GM12878 (cell line): ENCODE data around the gene GTF2F2. TPM values are rescaled to one million over a fixed set of nuclear protein-coding genes. Genes with fewer than 3 reads are reported as not detected.

Source experiments
- ATAC-seq: fragments of 200-7000 bp; cut with Tn5 transposase; 3 replicates; pipeline ENCODE4 v1.9.1; 2020; ENCODE audit warnings: mild to moderate bottlenecking, moderate library complexity
- BruUV-seq: library from RNA; stranded (reverse); fragments of 400-500 nt; replicated peaks from 2 replicates; lab custom pipeline; 2021; lab: Mats Ljungman, UMichigan
- CTCF ChIA-PET: fragments of 300-600 bp; sonication (Branson Sonifier 250); formaldehyde crosslinking; extraction: SDS; loops from one replicate; lab custom pipeline; 2021; ENCODE audit warnings: inconsistent platforms; lab: Yijun Ruan, JAX
- POLR2A ChIA-PET: fragments of 350-600 bp; formaldehyde crosslinking; extraction: SDS; loops from one replicate; lab custom pipeline; 2021; ENCODE audit warnings: inconsistent platforms; lab: Charles Lee
- RAD21 ChIA-PET: fragments of 300-600 bp; sonication (Branson Sonifier 250); formaldehyde crosslinking; loops from one replicate; lab custom pipeline; 2023; ENCODE audit warnings: antibody characterized with exemption; ENCODE audit not compliant: unreplicated experiment; lab: Charles Lee
- SMC1A ChIA-PET: fragments of 300-600 bp; sonication (Branson Sonifier 250); formaldehyde crosslinking; loops from one replicate; lab custom pipeline; 2023; ENCODE audit not compliant: unreplicated experiment, uncharacterized antibody; lab: Charles Lee
- DNase-seq: peaks from one replicate; pipeline ENCODE4 v3.0.0-alpha.2; 2011; ENCODE audit warnings: low read depth, low spot score
- FAIRE-seq: peaks from 3 replicates; lab custom pipeline; 2011; peaks lifted over from hg19 to GRCh38; lab: Jason Lieb, UNC
- H2AFZ ChIP-seq: 2 replicates; pipeline ENCODE4 v1.6.0; 2011; ENCODE audit warnings: low read depth, low read length, control low read depth; ENCODE audit not compliant: control insufficient read depth
- H3K27ac ChIP-seq: 2 replicates; pipeline ENCODE4 v1.5.1; 2011; ENCODE audit warnings: control low read depth; ENCODE audit not compliant: control insufficient read depth, insufficient read depth
- H3K27me3 ChIP-seq, 2 experiments: replicated peaks in 1 of 2; 2 replicates each; pipeline versions ENCODE4 v1.6.0 to v1.6.1; 2011; ENCODE audit warnings: low read length in 1 of 2; ENCODE audit not compliant: control insufficient read depth in 2 of 2, insufficient read depth in 2 of 2
- H3K36me3 ChIP-seq, 2 experiments: 2 replicates each; pipeline ENCODE4 v1.5.1; 2011; ENCODE audit warnings: low read length in 1 of 2; ENCODE audit not compliant: control insufficient read depth in 2 of 2, insufficient read depth in 2 of 2
- H3K4me1 ChIP-seq: 2 replicates; pipeline ENCODE4 v1.6.1; 2011; ENCODE audit warnings: mild to moderate bottlenecking, low read length, moderate library complexity, mixed read lengths; ENCODE audit not compliant: control insufficient read depth, insufficient read depth
- H3K4me2 ChIP-seq: 2 replicates; pipeline ENCODE4 v1.6.0; 2011; ENCODE audit warnings: control low read depth; ENCODE audit not compliant: control insufficient read depth, insufficient read depth
- H3K4me3 ChIP-seq: fragments of 200-600 bp; sonication (generic); 2 replicates; pipeline ENCODE4 v1.5.1; 2016
- H3K79me2 ChIP-seq: 2 replicates; pipeline ENCODE4 v1.6.0; 2011; ENCODE audit warnings: low read length; ENCODE audit not compliant: control insufficient read depth, insufficient read depth
- H3K9ac ChIP-seq: 2 replicates; pipeline ENCODE4 v1.8.0; 2011; ENCODE audit warnings: low read length, control low read depth, mixed read lengths; ENCODE audit not compliant: control insufficient read depth, insufficient read depth
- H3K9me3 ChIP-seq: replicated peaks from 3 replicates; pipeline ENCODE4 v1.5.1; 2011; ENCODE audit warnings: mild to moderate bottlenecking, low read length; ENCODE audit not compliant: control insufficient read depth, insufficient read depth
- H4K20me1 ChIP-seq: 2 replicates; pipeline ENCODE4 v1.6.0; 2011; ENCODE audit not compliant: control insufficient read depth, insufficient read depth
- CBX5 ChIP-seq: sonication (generic); IDR thresholded peaks from 2 replicates; pipeline ENCODE4 v1.6.1; 2016; ENCODE audit warnings: low read depth, moderate library complexity, mild to moderate bottlenecking, inconsistent platforms
- CHD1 ChIP-seq: IDR thresholded peaks from 2 replicates; pipeline ENCODE4 v1.6.1; 2012; ENCODE audit warnings: low read depth, low read length, improper control_type of control experiment
- GATAD2B ChIP-seq: fragments of 450-650 bp; conservative IDR thresholded peaks from 2 replicates; pipeline ENCODE4 v1.6.1; 2017; ENCODE audit warnings: low read depth, mild to moderate bottlenecking, moderate library complexity
- HDAC2 ChIP-seq: fragments of 200-600 bp; sonication (generic); IDR thresholded peaks from 2 replicates; pipeline ENCODE4 v1.6.1; 2017
- IKZF2 ChIP-seq, 2 experiments: fragments of 450-650 bp; IDR thresholded peaks; 2 replicates each; pipeline ENCODE4 v1.6.1; 2017; ENCODE audit warnings: mild to moderate bottlenecking in 2 of 2, moderate library complexity in 2 of 2
- JUND ChIP-seq: IDR thresholded peaks from 2 replicates; pipeline ENCODE4 v1.6.1; 2012; ENCODE audit warnings: low read depth, mild to moderate bottlenecking, low read length, improper control_type of control experiment, moderate library complexity
- NRF1 ChIP-seq: conservative IDR thresholded peaks from 2 replicates; pipeline ENCODE4 v1.6.1; 2011; ENCODE audit warnings: mild to moderate bottlenecking, low read depth, low read length, improper control_type of control experiment
- POLR2AphosphoS2 ChIP-seq: IDR thresholded peaks from 2 replicates; pipeline ENCODE4 v1.6.1; 2011; ENCODE audit warnings: low read depth, mild to moderate bottlenecking, low read length, improper control_type of control experiment, moderate library complexity
- POU2F2 ChIP-seq: IDR thresholded peaks from 3 replicates; pipeline ENCODE4 v1.6.1; 2011; ENCODE audit warnings: low read depth, mild to moderate bottlenecking, low read length, borderline replicate concordance
- RAD51 ChIP-seq: fragments of 450-650 bp; IDR thresholded peaks from 2 replicates; pipeline ENCODE4 v1.6.1; 2016; ENCODE audit warnings: moderate library complexity, mild to moderate bottlenecking, inconsistent platforms
- RB1 ChIP-seq: fragments of 450-650 bp; formaldehyde crosslinking; IDR thresholded peaks from 2 replicates; pipeline ENCODE4 v1.6.1; 2017; ENCODE audit warnings: mild to moderate bottlenecking, borderline replicate concordance
- RUNX3 ChIP-seq: IDR thresholded peaks from 2 replicates; pipeline ENCODE4 v1.6.1; 2012; ENCODE audit warnings: low read length, inconsistent platforms
- SIN3A ChIP-seq: IDR thresholded peaks from 2 replicates; pipeline ENCODE4 v1.6.1; 2012; ENCODE audit warnings: low read depth, low read length, improper control_type of control experiment
- SMAD5 ChIP-seq: IDR thresholded peaks from 2 replicates; pipeline ENCODE4 v1.6.1; 2016; ENCODE audit warnings: antibody characterized with exemption, low read depth
- SREBF1 ChIP-seq: IDR thresholded peaks from 2 replicates; pipeline ENCODE4 v1.6.1; 2012; ENCODE audit warnings: mild to moderate bottlenecking, low read length
- TBL1XR1 ChIP-seq: IDR thresholded peaks from 2 replicates; pipeline ENCODE4 v1.6.1; 2012; ENCODE audit warnings: low read depth, low read length, improper control_type of control experiment
- YY1 ChIP-seq: IDR thresholded peaks from 2 replicates; pipeline ENCODE4 v1.6.1; 2011; ENCODE audit warnings: low read depth, mild to moderate bottlenecking, low read length
- ZNF384 ChIP-seq: IDR thresholded peaks from 2 replicates; pipeline ENCODE4 v1.6.1; 2012; ENCODE audit warnings: low read depth, mild to moderate bottlenecking, low read length, improper control_type of control experiment, borderline replicate concordance
- WGBS: methylation state at CpG from one replicate; pipeline ENCODE4 v1.1.6; 2016; ENCODE audit warnings: low lambda C conversion rate; ENCODE audit not compliant: insufficient replicate concordance, insufficient coverage; ENCODE audit errors: missing lambda C conversion rate; 5-methylcytosine and 5-hydroxymethylcytosine counted together
- in situ Hi-C: fragments of 300-500 bp; cut with MboI; formaldehyde crosslinking; loops from 9 replicates; pipeline ENCODE4 v1.14.3; 2018; ENCODE audit warnings: mixed read lengths
- intact Hi-C: fragments of 100-400 bp; cut with micrococcal nuclease; formaldehyde crosslinking; loops from one replicate; pipeline ENCODE4 v1.14.2; 2022; ENCODE audit not compliant: unreplicated experiment
- polyA plus RNA-seq, 11 experiments: library from polyadenylated mRNA; depleted of rRNA in 4 of 11; unstranded in 6 of 11; stranded (reverse) in 5 of 11; fragments of >200 nt; fragmentation: Nextera tagmentation in 4 of 11; fragmentation: Illumina TruSeq in 1 of 11; extraction: Ambion mirVana in 4 of 11; extraction: Trizol in 1 of 11; gene quantifications; 1 replicate in 1 of 11; 2 replicates in 10 of 11; pipeline versions ENCODE4 v1.2.1 to v1.2.3, GENCODE V29; 2011 to 2016; ENCODE audit warnings: inconsistent platforms in 2 of 11, missing spikeins in 2 of 11, low read depth in 1 of 11
- total RNA-seq, 4 experiments: library from RNA; depleted of rRNA in 3 of 4; stranded (reverse); fragments of >200 nt in 3 of 4; fragmentation: Illumina TruSeq in 1 of 4; extraction: Trizol in 1 of 4; gene quantifications; 2 replicates each; pipeline versions ENCODE4 v1.2.1 to v1.2.3, GENCODE V29; 2013 to 2021
- TF ChIP-seq, protein P1 (sequence below): IDR thresholded peaks from 2 replicates; pipeline ENCODE4 v1.6.1; 2011; ENCODE audit warnings: mild to moderate bottlenecking, low read depth, low read length, moderate library complexity; ENCODE audit not compliant: insufficient replicate concordance
- TF ChIP-seq, protein P2 (sequence below): fragments of 450-650 bp; IDR thresholded peaks from 2 replicates; pipeline ENCODE4 v1.6.1; 2016; ENCODE audit warnings: mild to moderate bottlenecking

The GTF2F2 gene
- total and polyA plus RNA-seq, 10 of the 15 experiments (the other 5 are each of a cell fraction or from before 2014, with no cell fraction given), result 14.5 to 30.8 (median 22.6) TPM

DNA sequence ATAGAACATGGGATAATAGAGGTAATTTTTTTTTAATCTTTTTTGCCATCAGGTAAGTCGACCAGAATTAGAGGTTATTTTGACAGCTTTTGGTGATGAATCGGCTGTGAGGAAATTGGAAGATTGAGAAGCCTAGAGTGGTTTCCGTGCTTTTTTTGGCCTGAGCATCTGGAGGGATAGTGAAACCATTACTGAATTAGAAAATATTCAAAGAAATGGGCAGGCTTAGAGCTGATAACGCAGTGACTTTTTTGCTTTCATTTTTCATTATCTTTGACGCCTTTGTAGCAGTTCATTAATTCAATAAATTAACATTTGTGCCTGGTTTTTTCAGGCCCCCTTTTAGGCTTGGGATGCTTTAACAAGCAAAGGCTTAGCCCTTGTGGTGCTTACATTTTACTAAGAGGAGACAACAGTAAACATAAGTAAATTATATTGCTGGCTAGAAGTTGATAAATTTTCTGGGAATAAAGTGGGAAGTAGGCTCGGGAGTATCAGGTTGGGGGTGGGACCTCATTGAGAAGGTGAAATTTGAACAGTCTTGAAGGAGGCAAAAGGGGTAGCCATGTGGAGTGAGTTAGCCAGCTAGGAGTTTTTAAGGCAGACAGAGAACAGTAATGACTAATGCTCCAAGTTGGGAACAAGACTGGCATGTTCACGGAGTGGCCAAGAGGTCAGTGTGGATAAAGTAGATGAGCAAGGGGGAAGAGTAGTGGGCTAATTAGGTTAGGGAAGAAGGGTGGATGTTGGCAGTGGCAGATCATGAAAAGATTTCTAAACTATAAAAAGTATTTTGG is 36.5 kb downstream of the GTF2F2 start:
- WGBS, result 89% methylated on average over 7 of the region's 7 CpGs
- Histone ChIP-seq H3K27ac (no peak overlapping the region), H3K9me3 (peaks cover 4% of the 10 kb centered on the region; the same call in 2 of the 3 replicates), H3K9ac (no peak overlapping the region), H3K27me3 (no peaks in the 10 kb centered on the region), H2AFZ (no peak overlapping the region), H4K20me1 (no peaks in the 10 kb centered on the region), H3K4me1 (no peaks in the 10 kb centered on the region), H3K4me3 (no peak overlapping the region), H3K79me2 (no peaks in the 10 kb centered on the region), H3K36me3 (peaks cover 0 to 15% of the 10 kb centered on the region in 2 experiments; a peak in 3 of 4 replicates), H3K4me2 (no peak overlapping the region)
- ChIA-PET RAD21 (no interaction called here), POLR2A (no interaction called here), SMC1A (no interaction called here), CTCF (interaction anchor here (1.4 kb wide), 2 partner anchors 10 to 77 kb away, joined by 3 to 4 read pairs; no protein-coding TSS in a partner anchor)
- ATAC-seq (no peak), FAIRE-seq (no peak), DNase-seq (no peak)
- BruUV-seq, result TSS peak; percentile 15
- in situ Hi-C loops, result no loop called here
- intact Hi-C loops, result no loop called here
- TF ChIP-seq IKZF2 (IDR thresholded peaks at IDR 0.05), result no peak
- TF ChIP-seq, protein P1, sequence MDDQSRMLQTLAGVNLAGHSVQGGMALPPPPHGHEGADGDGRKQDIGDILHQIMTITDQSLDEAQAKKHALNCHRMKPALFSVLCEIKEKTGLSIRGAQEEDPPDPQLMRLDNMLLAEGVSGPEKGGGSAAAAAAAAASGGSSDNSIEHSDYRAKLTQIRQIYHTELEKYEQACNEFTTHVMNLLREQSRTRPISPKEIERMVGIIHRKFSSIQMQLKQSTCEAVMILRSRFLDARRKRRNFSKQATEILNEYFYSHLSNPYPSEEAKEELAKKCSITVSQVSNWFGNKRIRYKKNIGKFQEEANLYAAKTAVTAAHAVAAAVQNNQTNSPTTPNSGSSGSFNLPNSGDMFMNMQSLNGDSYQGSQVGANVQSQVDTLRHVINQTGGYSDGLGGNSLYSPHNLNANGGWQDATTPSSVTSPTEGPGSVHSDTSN, result no peak
- TF ChIP-seq YY1, result no peak
- no peak for TF ChIP-seq TBL1XR1
- TF ChIP-seq POU2F2, result no peak
- TF ChIP-seq POLR2AphosphoS2, result no peak
- no peak for TF ChIP-seq JUND
- no peak for TF ChIP-seq GATAD2B
- TF ChIP-seq HDAC2, result no peak
- TF ChIP-seq RUNX3, result no peak
- no peak for TF ChIP-seq SMAD5
- no peak for TF ChIP-seq RAD51
- TF ChIP-seq CHD1, result no peak
- TF ChIP-seq SIN3A, result no peak
- no peak for TF ChIP-seq ZNF384
- no peak for TF ChIP-seq NRF1
- no peak for TF ChIP-seq SREBF1
- TF ChIP-seq, protein P2, sequence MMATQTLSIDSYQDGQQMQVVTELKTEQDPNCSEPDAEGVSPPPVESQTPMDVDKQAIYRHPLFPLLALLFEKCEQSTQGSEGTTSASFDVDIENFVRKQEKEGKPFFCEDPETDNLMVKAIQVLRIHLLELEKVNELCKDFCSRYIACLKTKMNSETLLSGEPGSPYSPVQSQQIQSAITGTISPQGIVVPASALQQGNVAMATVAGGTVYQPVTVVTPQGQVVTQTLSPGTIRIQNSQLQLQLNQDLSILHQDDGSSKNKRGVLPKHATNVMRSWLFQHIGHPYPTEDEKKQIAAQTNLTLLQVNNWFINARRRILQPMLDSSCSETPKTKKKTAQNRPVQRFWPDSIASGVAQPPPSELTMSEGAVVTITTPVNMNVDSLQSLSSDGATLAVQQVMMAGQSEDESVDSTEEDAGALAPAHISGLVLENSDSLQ, result no peak
- no peak for TF ChIP-seq CBX5
- no peak for TF ChIP-seq RB1
